Smooth muscle cell (in vitro differentiated cells): ENCODE results near the gene SYP. TPM values are rescaled to one million over a fixed set of nuclear protein-coding genes. Genes with fewer than 3 reads are reported as not detected.

Experiments used
- DNase-seq: peaks from one replicate; lab custom pipeline; 2025; ENCODE audit not compliant: unreplicated experiment; lab: John Stamatoyannopoulos, UW
- H2AFZ ChIP-seq: fragments of 200-600 bp; sonication (generic); 2 replicates; pipeline ENCODE4 v1.6.0; 2016; ENCODE audit warnings: antibody characterized with exemption, low read depth, mild to moderate bottlenecking
- H3F3A ChIP-seq: fragments of 200-600 bp; sonication (generic); 2 replicates; pipeline ENCODE4 v1.6.0; 2017; ENCODE audit warnings: antibody characterized with exemption, low read depth
- H3K27ac ChIP-seq: fragments of 200-600 bp; sonication (generic); 2 replicates; pipeline ENCODE4 v1.5.1; 2016; ENCODE audit warnings: low read depth, mild to moderate bottlenecking
- H3K27me3 ChIP-seq: fragments of 200-600 bp; sonication (generic); 2 replicates; pipeline ENCODE4 v1.6.1; 2016; ENCODE audit warnings: low read depth, mild to moderate bottlenecking
- H3K36me3 ChIP-seq: fragments of 200-600 bp; sonication (generic); 2 replicates; pipeline ENCODE4 v1.5.1; 2016; ENCODE audit warnings: low read depth
- H3K4me1 ChIP-seq: fragments of 200-600 bp; sonication (generic); 2 replicates; pipeline ENCODE4 v1.5.1; 2016; ENCODE audit warnings: low read depth
- H3K4me2 ChIP-seq: fragments of 200-600 bp; sonication (generic); 2 replicates; pipeline ENCODE4 v1.6.0; 2016; ENCODE audit warnings: mild to moderate bottlenecking
- H3K4me3 ChIP-seq: fragments of 200-600 bp; sonication (generic); 2 replicates; pipeline ENCODE4 v1.5.1; 2016; ENCODE audit warnings: mild to moderate bottlenecking
- H3K79me2 ChIP-seq: fragments of 200-600 bp; sonication (generic); 2 replicates; pipeline ENCODE4 v1.6.0; 2016; ENCODE audit warnings: low read depth, mild to moderate bottlenecking
- H3K9ac ChIP-seq: fragments of 200-600 bp; sonication (generic); 2 replicates; pipeline ENCODE4 v1.6.0; 2016; ENCODE audit warnings: low read depth
- H3K9me3 ChIP-seq: fragments of 200-600 bp; sonication (generic); replicated peaks from 2 replicates; pipeline ENCODE4 v1.5.1; 2016; ENCODE audit warnings: low read depth
- H4K20me1 ChIP-seq: fragments of 200-600 bp; sonication (generic); 2 replicates; pipeline ENCODE4 v1.6.0; 2016; ENCODE audit warnings: low read depth
- WGBS: methylation state at CpG from one replicate; pipeline ENCODE4 v1.1.7; 2016; ENCODE audit warnings: low lambda C conversion rate; 5-methylcytosine and 5-hydroxymethylcytosine counted together
- polyA plus RNA-seq: library from polyadenylated mRNA; unstranded; fragments of >200 nt; fragmentation: Nextera tagmentation; extraction: Ambion mirVana; gene quantifications from 2 replicates; pipeline ENCODE4 v1.2.1, GENCODE V29; 2016
- total RNA-seq: library from RNA; depleted of rRNA; stranded (reverse); fragments of >200 nt; gene quantifications from 2 replicates; pipeline ENCODE4 v1.2.3, GENCODE V29; 2014
- TF ChIP-seq, protein P1 (sequence below): fragments of 200-600 bp; sonication (generic); IDR thresholded peaks from 2 replicates; pipeline ENCODE4 v1.5.1; 2017; ENCODE audit warnings: borderline replicate concordance, mild to moderate bottlenecking, antibody characterized with exemption; ENCODE audit not compliant: insufficient read depth, poor library complexity, severe bottlenecking

The SYP gene
- total and polyA plus RNA-seq, 2 experiments from 2014 or later: not detected

DNA sequence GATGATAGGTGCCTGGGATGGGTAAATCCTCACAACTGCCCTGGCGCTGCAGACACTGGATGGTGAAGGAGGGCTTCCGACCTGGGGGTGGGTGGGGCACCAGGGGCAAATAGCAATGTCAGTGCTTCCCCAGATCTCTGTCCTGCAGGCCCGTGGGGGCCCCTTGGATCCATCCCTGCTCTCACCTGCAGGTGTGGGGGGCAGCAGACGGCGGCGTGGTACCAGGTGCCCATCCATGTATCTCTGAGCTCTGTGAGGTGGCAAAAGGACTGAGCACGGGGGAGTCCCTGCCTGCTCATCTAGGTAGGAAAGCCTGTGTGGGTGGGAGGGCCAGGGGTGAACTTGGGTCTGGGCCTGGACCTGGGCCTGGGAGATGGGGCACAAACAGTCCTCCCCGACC, 6.5 kb upstream of the SYP start:
- Histone ChIP-seq H3K79me2 (no peaks in the 10 kb centered on the region), H3K36me3 (no peaks in the 10 kb centered on the region), H4K20me1 (no peaks in the 10 kb centered on the region), H3K27ac (no peak overlapping the region), H3K9ac (no peak overlapping the region), H3K9me3 (no peaks in the 10 kb centered on the region), H3F3A (no peaks in the 10 kb centered on the region), H2AFZ (no peak overlapping the region), H3K4me3 (no peak overlapping the region), H3K4me2 (no peak overlapping the region), H3K4me1 (no peaks in the 10 kb centered on the region), H3K27me3 (no peaks in the 10 kb centered on the region)
- TF ChIP-seq, protein P1, sequence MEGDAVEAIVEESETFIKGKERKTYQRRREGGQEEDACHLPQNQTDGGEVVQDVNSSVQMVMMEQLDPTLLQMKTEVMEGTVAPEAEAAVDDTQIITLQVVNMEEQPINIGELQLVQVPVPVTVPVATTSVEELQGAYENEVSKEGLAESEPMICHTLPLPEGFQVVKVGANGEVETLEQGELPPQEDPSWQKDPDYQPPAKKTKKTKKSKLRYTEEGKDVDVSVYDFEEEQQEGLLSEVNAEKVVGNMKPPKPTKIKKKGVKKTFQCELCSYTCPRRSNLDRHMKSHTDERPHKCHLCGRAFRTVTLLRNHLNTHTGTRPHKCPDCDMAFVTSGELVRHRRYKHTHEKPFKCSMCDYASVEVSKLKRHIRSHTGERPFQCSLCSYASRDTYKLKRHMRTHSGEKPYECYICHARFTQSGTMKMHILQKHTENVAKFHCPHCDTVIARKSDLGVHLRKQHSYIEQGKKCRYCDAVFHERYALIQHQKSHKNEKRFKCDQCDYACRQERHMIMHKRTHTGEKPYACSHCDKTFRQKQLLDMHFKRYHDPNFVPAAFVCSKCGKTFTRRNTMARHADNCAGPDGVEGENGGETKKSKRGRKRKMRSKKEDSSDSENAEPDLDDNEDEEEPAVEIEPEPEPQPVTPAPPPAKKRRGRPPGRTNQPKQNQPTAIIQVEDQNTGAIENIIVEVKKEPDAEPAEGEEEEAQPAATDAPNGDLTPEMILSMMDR: no peak
- WGBS: 90% methylated on average over 7 of the region's 8 CpGs
- DNase-seq: no peak

DNA sequence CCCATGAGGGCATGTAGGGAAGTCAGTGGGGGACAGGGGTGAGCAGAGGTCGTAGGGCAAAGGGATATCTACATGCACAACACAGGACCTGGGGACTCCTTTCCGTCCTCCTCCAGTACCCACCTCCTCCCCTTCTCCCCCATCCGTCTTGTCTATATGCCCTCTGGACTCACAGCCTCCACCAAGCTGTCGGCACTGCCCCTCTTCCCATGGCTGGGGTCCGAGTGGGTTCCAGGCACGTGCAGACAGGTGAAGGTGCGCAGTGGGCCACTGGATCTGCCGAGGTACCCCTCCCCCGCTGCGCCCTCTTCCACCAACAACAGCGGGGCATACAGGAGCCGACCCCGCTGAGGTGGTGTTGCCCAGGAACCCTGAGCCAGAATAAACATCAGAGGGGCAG, 5.5 kb upstream of the SYP start:
- no peaks in the 10 kb centered on the region for H3F3A ChIP-seq
- H3K27ac ChIP-seq: no peak overlapping the region
- no peaks in the 10 kb centered on the region for H3K9me3 ChIP-seq
- H4K20me1 ChIP-seq: no peaks in the 10 kb centered on the region
- TF ChIP-seq, protein P1: no peak
- no peaks in the 10 kb centered on the region for H3K36me3 ChIP-seq
- H3K9ac ChIP-seq: no peak overlapping the region
- no peaks in the 10 kb centered on the region for H3K27me3 ChIP-seq
- H3K4me1 ChIP-seq: no peaks in the 10 kb centered on the region
- H3K4me3 ChIP-seq: no peak overlapping the region
- H2AFZ ChIP-seq: no peak overlapping the region
- WGBS: 87% methylated on average over 12 of the region's 13 CpGs
- H3K79me2 ChIP-seq: no peaks in the 10 kb centered on the region
- no peak overlapping the region for H3K4me2 ChIP-seq
- DNase-seq: no peak

DNA sequence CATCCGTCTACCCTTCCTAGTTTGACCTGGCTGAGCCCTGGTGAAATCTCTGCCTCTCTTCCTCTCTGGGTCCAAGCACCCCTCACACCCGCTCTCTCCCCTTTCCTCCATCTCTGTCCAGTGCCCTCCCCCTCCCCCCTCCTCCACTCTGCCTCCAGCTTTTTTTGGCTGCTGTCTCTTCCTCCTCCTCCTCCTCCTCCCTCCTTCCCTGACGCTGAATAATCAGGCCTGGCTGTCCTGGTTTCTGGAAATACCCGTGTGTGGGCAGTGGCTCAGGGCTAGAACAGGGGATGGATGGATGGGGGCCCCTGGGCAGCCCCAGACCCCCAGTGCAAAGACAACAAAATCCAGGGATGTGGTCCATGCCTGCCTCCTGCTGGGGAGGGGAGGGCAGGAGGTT, 4.7 kb upstream of the SYP start:
- Histone ChIP-seq H3K27me3 (no peaks in the 10 kb centered on the region), H3K4me3 (no peak overlapping the region), H2AFZ (no peak overlapping the region), H3K36me3 (no peaks in the 10 kb centered on the region), H3K9me3 (no peaks in the 10 kb centered on the region), H3K4me2 (no peak overlapping the region), H3K27ac (no peak overlapping the region), H3K4me1 (no peaks in the 10 kb centered on the region), H3K9ac (no peak overlapping the region), H3F3A (no peaks in the 10 kb centered on the region), H4K20me1 (no peaks in the 10 kb centered on the region), H3K79me2 (no peaks in the 10 kb centered on the region)
- 31% methylated on average over 3 of the region's 4 CpGs for WGBS
- DNase-seq: no peak
- TF ChIP-seq, protein P1: no peak

DNA sequence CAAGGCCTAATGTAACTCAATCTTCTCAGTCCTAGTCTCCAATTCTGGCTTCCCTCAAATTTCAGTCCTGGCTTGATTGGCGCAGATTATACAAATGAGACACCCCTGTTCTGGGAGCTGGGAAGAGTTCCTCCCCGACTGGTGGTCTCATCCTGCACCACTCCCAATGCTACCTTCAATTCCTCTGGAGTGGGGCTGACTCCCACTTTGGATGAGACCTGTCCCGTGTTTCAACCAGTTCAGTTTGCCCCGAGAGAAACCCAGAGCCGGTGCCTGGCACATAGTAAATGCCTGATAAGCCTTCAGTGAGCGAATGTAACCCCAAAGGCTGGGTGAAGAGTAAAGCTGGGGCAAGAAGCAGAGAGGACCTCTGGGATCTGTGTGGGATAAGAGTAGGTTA, 4.0 kb upstream of the SYP start:
- WGBS: 83% methylated on average over 6 of the region's 6 CpGs
- no peaks in the 10 kb centered on the region for H3K27me3 ChIP-seq
- H3F3A ChIP-seq: no peaks in the 10 kb centered on the region
- H3K9me3 ChIP-seq: no peaks in the 10 kb centered on the region
- H4K20me1 ChIP-seq: no peaks in the 10 kb centered on the region
- no peak overlapping the region for H3K27ac ChIP-seq
- H3K4me2 ChIP-seq: no peak overlapping the region
- no peak overlapping the region for H3K4me3 ChIP-seq
- no peaks in the 10 kb centered on the region for H3K36me3 ChIP-seq
- TF ChIP-seq, protein P1: no peak
- no peak for DNase-seq
- no peaks in the 10 kb centered on the region for H3K79me2 ChIP-seq
- H3K4me1 ChIP-seq: no peaks in the 10 kb centered on the region
- no peak overlapping the region for H2AFZ ChIP-seq
- H3K9ac ChIP-seq: no peak overlapping the region
